SU-DHL-6 (cell line): ENCODE measurements around the gene WDR44.
A peak's percentile ranks its signal among the peaks of the same experiment; 100 is the strongest.
"Not testable (repeated sequence)": the region's sequence is repeated elsewhere in the genome, so short reads cannot be mapped to it uniquely, and the experiment has no call there.

Source experiments
- H2AFZ ChIP-seq: fragments of 200-600 bp; sonication (generic); 2 replicates; pipeline ENCODE4 v1.6.1; 2014; ENCODE audit warnings: low read depth, mild to moderate bottlenecking, moderate library complexity, mixed read lengths, antibody characterized with exemption, low read length; ENCODE audit not compliant: severe bottlenecking
- H3F3A ChIP-seq: fragments of 200-600 bp; shearing (Covaris generic); 2 replicates; pipeline ENCODE4 v1.6.0; 2016; ENCODE audit warnings: antibody characterized with exemption, mild to moderate bottlenecking; ENCODE audit not compliant: insufficient read depth
- H3K27ac ChIP-seq: fragments of 200-600 bp; sonication (generic); 2 replicates; pipeline ENCODE4 v1.5.1; 2016; ENCODE audit warnings: low read depth, mild to moderate bottlenecking, low read length, moderate library complexity, mixed read lengths
- H3K27me3 ChIP-seq: fragments of 200-600 bp; sonication (generic), shearing (Covaris generic); 2 replicates; pipeline ENCODE4 v1.6.0; 2014; ENCODE audit warnings: mild to moderate bottlenecking, low read length
- H3K36me3 ChIP-seq: fragments of 200-600 bp; sonication (generic); 2 replicates; pipeline ENCODE4 v1.6.1; 2014; ENCODE audit warnings: mild to moderate bottlenecking, low read length, mixed read lengths
- H3K4me2 ChIP-seq: fragments of 300-600, 200-600 bp; shearing (Covaris generic), sonication (generic); 2 replicates; pipeline ENCODE4 v1.6.0; 2014; ENCODE audit warnings: low read length, low read depth, mild to moderate bottlenecking; ENCODE audit not compliant: poor library complexity, severe bottlenecking
- H3K4me3 ChIP-seq: fragments of 200-600 bp; sonication (generic); 2 replicates; pipeline ENCODE4 v1.5.1; 2014; ENCODE audit warnings: antibody characterized with exemption, low read length, mild to moderate bottlenecking, mixed read lengths; ENCODE audit not compliant: insufficient read depth, poor library complexity, severe bottlenecking
- H3K79me2 ChIP-seq: fragments of 200-600 bp; sonication (generic); 2 replicates; pipeline ENCODE4 v1.6.1; 2014; ENCODE audit warnings: mild to moderate bottlenecking, low read length, moderate library complexity; ENCODE audit not compliant: insufficient read depth
- H3K9ac ChIP-seq: fragments of 200-600 bp; sonication (generic); 2 replicates; pipeline ENCODE4 v1.7.0; 2014; ENCODE audit warnings: mild to moderate bottlenecking, low read length
- H3K9me2 ChIP-seq: fragments of 200-600 bp; sonication (generic); replicated peaks from 2 replicates; pipeline ENCODE4 v1.6.1; 2014; ENCODE audit warnings: low read length; ENCODE audit not compliant: insufficient read depth
- H3K9me3 ChIP-seq: fragments of 200-600 bp; sonication (generic); 2 replicates; pipeline ENCODE4 v1.6.1; 2014; ENCODE audit warnings: low read length, mixed read lengths; ENCODE audit not compliant: insufficient read depth
- H4K20me1 ChIP-seq: fragments of 200-600 bp; sonication (generic); 2 replicates; pipeline ENCODE4 v1.6.1; 2014; ENCODE audit warnings: low read depth, mild to moderate bottlenecking, antibody characterized with exemption, low read length, moderate library complexity, mixed read lengths
- CTCF ChIP-seq: fragments of 200-600 bp; sonication (generic); IDR thresholded peaks from one replicate; pipeline ENCODE4 v1.5.1; 2017; ENCODE audit warnings: antibody characterized with exemption, mild to moderate bottlenecking, low read length, moderate library complexity; ENCODE audit not compliant: insufficient read depth, poor library complexity, severe bottlenecking
- EZH2phosphoT487 ChIP-seq: fragments of 200-600 bp; sonication (generic), shearing (Covaris generic); conservative IDR thresholded peaks from 2 replicates; pipeline ENCODE4 v1.6.1; 2018; ENCODE audit warnings: mild to moderate bottlenecking, antibody characterized with exemption, low read length, moderate library complexity, mixed read lengths

WDR44 gene

GRCh38 chrX:118345464-118346257, at the start of gene WDR44:
Gene WDR44 (plus strand): TSS chrX:118346106. CDS start chrX:118346504, 398 bp downstream.
- Histone ChIP-seq H3K9me2 (no peaks in the 10 kb centered on the region), H3F3A (no peaks in the 10 kb centered on the region), H4K20me1 (no peaks in the 10 kb centered on the region), H3K27ac (peak within 1 kb of the TSS; percentile 48), H2AFZ (peak within 1 kb of the TSS; percentile 93), H3K9ac (peak within 1 kb of the TSS; percentile 90), H3K9me3 (no peaks in the 10 kb centered on the region), H3K4me3 (peak within 1 kb of the TSS; percentile 92), H3K4me2 (peak within 1 kb of the TSS; percentile 85), H3K36me3 (no peaks in the 10 kb centered on the region), H3K79me2 (peaks cover 23% of the 10 kb centered on the region), H3K27me3 (no peaks in the 10 kb centered on the region)
- TF ChIP-seq CTCF (no peak), EZH2phosphoT487 (no peak)

GRCh38 chrX:118305827-118306226, 40.1 kb upstream of the WDR44 start:
- H3K27ac ChIP-seq, H3K4me2 ChIP-seq: not testable (repeated sequence)

GRCh38 chrX:118315529-118315928, 30.4 kb upstream of the WDR44 start:
- Histone ChIP-seq H3K4me2 (no peak overlapping the region), H3K27me3 (no peaks in the 10 kb centered on the region), H3K36me3 (no peaks in the 10 kb centered on the region), H3F3A (no peaks in the 10 kb centered on the region), H3K9me2 (no peaks in the 10 kb centered on the region), H3K4me3 (no peak overlapping the region), H3K9ac (no peak overlapping the region), H2AFZ (no peak overlapping the region), H4K20me1 (no peaks in the 10 kb centered on the region), H3K79me2 (no peaks in the 10 kb centered on the region), H3K9me3 (no peaks in the 10 kb centered on the region), H3K27ac (no peak overlapping the region)
- TF ChIP-seq EZH2phosphoT487 (no peak), CTCF (no peak)

More at GRCh38 chrX:118305827-118306226, 40.1 kb upstream of the WDR44 start:
- not testable (repeated sequence) for H3K9me3 ChIP-seq, H4K20me1 ChIP-seq, H3K79me2 ChIP-seq, H3K27me3 ChIP-seq, H3K36me3 ChIP-seq, H3K9ac ChIP-seq, H3F3A ChIP-seq, H3K9me2 ChIP-seq, H2AFZ ChIP-seq, H3K4me3 ChIP-seq

- Histone ChIP-seq H3K9me2 (no peaks in the 10 kb centered on the region), H3K27me3 (no peaks in the 10 kb centered on the region), H3K36me3 (no peaks in the 10 kb centered on the region), H3K27ac (no peak overlapping the region), H3K4me3 (no peak overlapping the region), H3F3A (no peaks in the 10 kb centered on the region), H3K4me2 (no peak overlapping the region), H3K9ac (no peak overlapping the region), H4K20me1 (no peaks in the 10 kb centered on the region), H2AFZ (no peak overlapping the region), H3K79me2 (no peaks in the 10 kb centered on the region), H3K9me3 (no peaks in the 10 kb centered on the region)
- no peak for TF ChIP-seq CTCF
- no peak for TF ChIP-seq EZH2phosphoT487
Observed at GRCh38 chrX:118324588-118324987, 21.3 kb upstream of the WDR44 start.
